GM12878 (cell line): Measurements from ENCODE around the gene F12. TPM values are rescaled to one million over a fixed set of nuclear protein-coding genes. Genes with fewer than 3 reads are reported as not detected.

Experiments
- BCLAF1 ChIP-seq: fragments of 450-650 bp; IDR thresholded peaks from 2 replicates; pipeline ENCODE4 v1.6.1; 2017; ENCODE audit warnings: antibody characterized with exemption, mild to moderate bottlenecking, moderate library complexity
- BMI1 ChIP-seq: fragments of 450-650 bp; IDR thresholded peaks from 2 replicates; pipeline ENCODE4 v1.6.1; 2016; ENCODE audit warnings: mild to moderate bottlenecking, moderate library complexity, borderline replicate concordance
- CBFB ChIP-seq: IDR thresholded peaks from 2 replicates; pipeline ENCODE4 v1.6.1; 2016; ENCODE audit warnings: antibody characterized with exemption, low read depth
- CREM ChIP-seq: IDR thresholded peaks from 2 replicates; pipeline ENCODE4 v1.6.1; 2014; ENCODE audit warnings: antibody characterized with exemption, low read depth
- EGR1 ChIP-seq, 2 experiments: IDR thresholded peaks; 1 replicate in 1 of 2; 2 replicates in 1 of 2; pipeline ENCODE4 v1.6.1; 2011 to 2012; ENCODE audit warnings: low read depth in 2 of 2, low read length in 2 of 2, borderline replicate concordance in 1 of 2, mild to moderate bottlenecking in 1 of 2, moderate library complexity in 1 of 2
- GATAD2B ChIP-seq: fragments of 450-650 bp; conservative IDR thresholded peaks from 2 replicates; pipeline ENCODE4 v1.6.1; 2017; ENCODE audit warnings: low read depth, mild to moderate bottlenecking, moderate library complexity
- NBN ChIP-seq: fragments of 450-650 bp; IDR thresholded peaks from 2 replicates; pipeline ENCODE4 v1.6.1; 2016
- NKRF ChIP-seq: fragments of 450-650 bp; conservative IDR thresholded peaks from 2 replicates; pipeline ENCODE4 v1.6.1; 2017; ENCODE audit warnings: mild to moderate bottlenecking, moderate library complexity
- PAX5 ChIP-seq: IDR thresholded peaks from 2 replicates; pipeline ENCODE4 v1.6.1; 2011; ENCODE audit warnings: low read depth, low read length, borderline replicate concordance
- TAF1 ChIP-seq: IDR thresholded peaks from 2 replicates; pipeline ENCODE4 v1.6.1; 2011; ENCODE audit warnings: mild to moderate bottlenecking, low read depth, low read length, borderline replicate concordance
- USF1 ChIP-seq: IDR thresholded peaks from 2 replicates; pipeline ENCODE4 v1.6.1; 2011; ENCODE audit warnings: borderline replicate concordance, low read depth, mild to moderate bottlenecking, moderate library complexity, mixed read lengths, low read length; ENCODE audit not compliant: insufficient read depth; ENCODE audit errors: extremely low read length
- YBX1 ChIP-seq: fragments of 450-650 bp; IDR thresholded peaks from 2 replicates; pipeline ENCODE4 v1.6.1; 2016; ENCODE audit warnings: antibody characterized with exemption
- ZNF274 ChIP-seq: IDR thresholded peaks from one replicate; pipeline ENCODE4 v1.8.0; 2011; ENCODE audit not compliant: insufficient read length, insufficient read depth
- polyA plus RNA-seq, 11 experiments: library from polyadenylated mRNA; depleted of rRNA in 4 of 11; unstranded in 6 of 11; stranded (reverse) in 5 of 11; fragments of >200 nt; fragmentation: Nextera tagmentation in 4 of 11; fragmentation: Illumina TruSeq in 1 of 11; extraction: Ambion mirVana in 4 of 11; extraction: Trizol in 1 of 11; gene quantifications; 1 replicate in 1 of 11; 2 replicates in 10 of 11; pipeline versions ENCODE4 v1.2.1 to v1.2.3, GENCODE V29; 2011 to 2016; ENCODE audit warnings: inconsistent platforms in 2 of 11, missing spikeins in 2 of 11, low read depth in 1 of 11
- total RNA-seq, 4 experiments: library from RNA; depleted of rRNA in 3 of 4; stranded (reverse); fragments of >200 nt in 3 of 4; fragmentation: Illumina TruSeq in 1 of 4; extraction: Trizol in 1 of 4; gene quantifications; 2 replicates each; pipeline versions ENCODE4 v1.2.1 to v1.2.3, GENCODE V29; 2013 to 2021
- TF ChIP-seq, protein P1 (sequence below): fragments of 450-650 bp; IDR thresholded peaks from 2 replicates; pipeline ENCODE4 v1.6.1; 2017; ENCODE audit warnings: borderline replicate concordance
- TF ChIP-seq, protein P2 (sequence below): IDR thresholded peaks from 2 replicates; pipeline ENCODE4 v1.6.1; 2011; ENCODE audit warnings: low read depth, low read length, improper control_type of control experiment, borderline replicate concordance
- TF ChIP-seq, protein P3 (sequence below): fragments of 450-650 bp; IDR thresholded peaks from 2 replicates; pipeline ENCODE4 v1.6.1; 2017; ENCODE audit warnings: mild to moderate bottlenecking, moderate library complexity

Gene F12
- total and polyA plus RNA-seq, 10 of the 15 experiments (the other 5 are each of a cell fraction or from before 2014, with no cell fraction given) = 0.25 to 11.3 (median 5.5) TPM

- TF ChIP-seq USF1 (no peak), BMI1 (no peak), NKRF (peak; percentile 84), NBN (no peak; the same call in 1 of the 2 replicates), BCLAF1 (no peak), PAX5 (peak; percentile 82), TAF1 (no peak), EGR1 (IDR thresholded peaks at IDR 0.05; ENCODE audit: borderline replicate concordance in 1 of 2, low read depth in 2 of 2, low read length in 2 of 2) (no peak), GATAD2B (peak; percentile 78), ZNF274 (no peak), YBX1 (no peak), CBFB (no peak), CREM (peak; percentile 39; the same call in 1 of the 2 replicates)
- TF ChIP-seq, protein P1, sequence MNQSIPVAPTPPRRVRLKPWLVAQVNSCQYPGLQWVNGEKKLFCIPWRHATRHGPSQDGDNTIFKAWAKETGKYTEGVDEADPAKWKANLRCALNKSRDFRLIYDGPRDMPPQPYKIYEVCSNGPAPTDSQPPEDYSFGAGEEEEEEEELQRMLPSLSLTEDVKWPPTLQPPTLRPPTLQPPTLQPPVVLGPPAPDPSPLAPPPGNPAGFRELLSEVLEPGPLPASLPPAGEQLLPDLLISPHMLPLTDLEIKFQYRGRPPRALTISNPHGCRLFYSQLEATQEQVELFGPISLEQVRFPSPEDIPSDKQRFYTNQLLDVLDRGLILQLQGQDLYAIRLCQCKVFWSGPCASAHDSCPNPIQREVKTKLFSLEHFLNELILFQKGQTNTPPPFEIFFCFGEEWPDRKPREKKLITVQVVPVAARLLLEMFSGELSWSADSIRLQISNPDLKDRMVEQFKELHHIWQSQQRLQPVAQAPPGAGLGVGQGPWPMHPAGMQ = no peak
- TF ChIP-seq, protein P2, sequence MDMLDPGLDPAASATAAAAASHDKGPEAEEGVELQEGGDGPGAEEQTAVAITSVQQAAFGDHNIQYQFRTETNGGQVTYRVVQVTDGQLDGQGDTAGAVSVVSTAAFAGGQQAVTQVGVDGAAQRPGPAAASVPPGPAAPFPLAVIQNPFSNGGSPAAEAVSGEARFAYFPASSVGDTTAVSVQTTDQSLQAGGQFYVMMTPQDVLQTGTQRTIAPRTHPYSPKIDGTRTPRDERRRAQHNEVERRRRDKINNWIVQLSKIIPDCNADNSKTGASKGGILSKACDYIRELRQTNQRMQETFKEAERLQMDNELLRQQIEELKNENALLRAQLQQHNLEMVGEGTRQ = no peak
- TF ChIP-seq, protein P3, sequence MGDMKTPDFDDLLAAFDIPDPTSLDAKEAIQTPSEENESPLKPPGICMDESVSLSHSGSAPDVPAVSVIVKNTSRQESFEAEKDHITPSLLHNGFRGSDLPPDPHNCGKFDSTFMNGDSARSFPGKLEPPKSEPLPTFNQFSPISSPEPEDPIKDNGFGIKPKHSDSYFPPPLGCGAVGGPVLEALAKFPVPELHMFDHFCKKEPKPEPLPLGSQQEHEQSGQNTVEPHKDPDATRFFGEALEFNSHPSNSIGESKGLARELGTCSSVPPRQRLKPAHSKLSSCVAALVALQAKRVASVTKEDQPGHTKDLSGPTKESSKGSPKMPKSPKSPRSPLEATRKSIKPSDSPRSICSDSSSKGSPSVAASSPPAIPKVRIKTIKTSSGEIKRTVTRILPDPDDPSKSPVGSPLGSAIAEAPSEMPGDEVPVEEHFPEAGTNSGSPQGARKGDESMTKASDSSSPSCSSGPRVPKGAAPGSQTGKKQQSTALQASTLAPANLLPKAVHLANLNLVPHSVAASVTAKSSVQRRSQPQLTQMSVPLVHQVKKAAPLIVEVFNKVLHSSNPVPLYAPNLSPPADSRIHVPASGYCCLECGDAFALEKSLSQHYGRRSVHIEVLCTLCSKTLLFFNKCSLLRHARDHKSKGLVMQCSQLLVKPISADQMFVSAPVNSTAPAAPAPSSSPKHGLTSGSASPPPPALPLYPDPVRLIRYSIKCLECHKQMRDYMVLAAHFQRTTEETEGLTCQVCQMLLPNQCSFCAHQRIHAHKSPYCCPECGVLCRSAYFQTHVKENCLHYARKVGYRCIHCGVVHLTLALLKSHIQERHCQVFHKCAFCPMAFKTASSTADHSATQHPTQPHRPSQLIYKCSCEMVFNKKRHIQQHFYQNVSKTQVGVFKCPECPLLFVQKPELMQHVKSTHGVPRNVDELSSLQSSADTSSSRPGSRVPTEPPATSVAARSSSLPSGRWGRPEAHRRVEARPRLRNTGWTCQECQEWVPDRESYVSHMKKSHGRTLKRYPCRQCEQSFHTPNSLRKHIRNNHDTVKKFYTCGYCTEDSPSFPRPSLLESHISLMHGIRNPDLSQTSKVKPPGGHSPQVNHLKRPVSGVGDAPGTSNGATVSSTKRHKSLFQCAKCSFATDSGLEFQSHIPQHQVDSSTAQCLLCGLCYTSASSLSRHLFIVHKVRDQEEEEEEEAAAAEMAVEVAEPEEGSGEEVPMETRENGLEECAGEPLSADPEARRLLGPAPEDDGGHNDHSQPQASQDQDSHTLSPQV = peak; percentile 64; the same call in 1 of the 2 replicates
Observed at GRCh38 chr5:177403792-177404640, 5.3 kb downstream of the F12 start (continued).
